ENCODE measurements around the gene APBA3. TPM values are rescaled to one million over a fixed set of nuclear protein-coding genes. Genes with fewer than 3 reads are reported as not detected.

The APBA3 gene, protein sequence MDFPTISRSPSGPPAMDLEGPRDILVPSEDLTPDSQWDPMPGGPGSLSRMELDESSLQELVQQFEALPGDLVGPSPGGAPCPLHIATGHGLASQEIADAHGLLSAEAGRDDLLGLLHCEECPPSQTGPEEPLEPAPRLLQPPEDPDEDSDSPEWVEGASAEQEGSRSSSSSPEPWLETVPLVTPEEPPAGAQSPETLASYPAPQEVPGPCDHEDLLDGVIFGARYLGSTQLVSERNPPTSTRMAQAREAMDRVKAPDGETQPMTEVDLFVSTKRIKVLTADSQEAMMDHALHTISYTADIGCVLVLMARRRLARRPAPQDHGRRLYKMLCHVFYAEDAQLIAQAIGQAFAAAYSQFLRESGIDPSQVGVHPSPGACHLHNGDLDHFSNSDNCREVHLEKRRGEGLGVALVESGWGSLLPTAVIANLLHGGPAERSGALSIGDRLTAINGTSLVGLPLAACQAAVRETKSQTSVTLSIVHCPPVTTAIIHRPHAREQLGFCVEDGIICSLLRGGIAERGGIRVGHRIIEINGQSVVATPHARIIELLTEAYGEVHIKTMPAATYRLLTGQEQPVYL
- total RNA-seq (ENCODE audit: low replicate concordance): 15.5 and 39.5 TPM in 2 replicates

DNA sequence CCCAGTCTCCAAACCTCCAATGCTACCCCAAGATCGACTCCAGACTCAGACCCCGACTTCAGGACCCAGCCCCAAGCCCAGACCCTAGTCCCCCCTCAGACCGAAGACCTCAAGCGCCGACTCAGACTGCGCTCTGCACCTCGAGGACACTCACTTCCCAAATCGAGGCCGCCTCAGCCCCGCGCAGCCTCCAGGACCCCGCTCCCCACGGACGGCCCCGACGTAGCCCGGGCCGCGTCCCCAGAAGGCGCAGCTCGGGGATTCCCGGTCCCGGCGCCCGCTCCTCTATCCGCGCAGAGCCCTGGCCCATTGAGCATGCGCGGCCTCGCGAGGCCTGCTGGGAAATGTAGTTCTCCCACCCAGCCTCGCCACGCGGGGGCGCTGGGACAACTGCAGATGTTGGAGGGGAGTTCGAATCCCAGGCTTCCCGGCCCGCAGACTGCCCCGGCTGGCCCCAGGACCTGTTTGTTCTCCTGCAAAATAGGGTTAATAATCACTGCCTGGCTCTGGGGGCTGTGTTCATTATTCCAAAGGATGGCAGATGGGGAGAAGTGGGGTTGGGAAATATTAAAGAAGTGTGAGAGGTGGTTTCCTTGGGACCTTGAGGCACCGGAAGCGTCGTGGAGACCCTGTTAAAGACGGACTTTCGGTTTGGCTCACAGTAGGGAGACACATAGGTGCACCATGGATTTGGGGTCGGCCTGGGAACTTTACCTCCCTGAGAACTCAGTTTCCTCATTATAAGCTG lies at the start of gene APBA3:
TSS of gene APBA3 (minus strand) at position 311 of the 748 bp plus-strand sequence. CDS start 1,428 bp downstream, outside the sequence.
- H3K4me3 ChIP-seq (ENCODE audit: low read depth, low read length): peak within 1 kb of the TSS; percentile 96
- peak; percentile 85 for DNase-seq (ENCODE audit: low read depth)
- TF ChIP-seq, protein P1, sequence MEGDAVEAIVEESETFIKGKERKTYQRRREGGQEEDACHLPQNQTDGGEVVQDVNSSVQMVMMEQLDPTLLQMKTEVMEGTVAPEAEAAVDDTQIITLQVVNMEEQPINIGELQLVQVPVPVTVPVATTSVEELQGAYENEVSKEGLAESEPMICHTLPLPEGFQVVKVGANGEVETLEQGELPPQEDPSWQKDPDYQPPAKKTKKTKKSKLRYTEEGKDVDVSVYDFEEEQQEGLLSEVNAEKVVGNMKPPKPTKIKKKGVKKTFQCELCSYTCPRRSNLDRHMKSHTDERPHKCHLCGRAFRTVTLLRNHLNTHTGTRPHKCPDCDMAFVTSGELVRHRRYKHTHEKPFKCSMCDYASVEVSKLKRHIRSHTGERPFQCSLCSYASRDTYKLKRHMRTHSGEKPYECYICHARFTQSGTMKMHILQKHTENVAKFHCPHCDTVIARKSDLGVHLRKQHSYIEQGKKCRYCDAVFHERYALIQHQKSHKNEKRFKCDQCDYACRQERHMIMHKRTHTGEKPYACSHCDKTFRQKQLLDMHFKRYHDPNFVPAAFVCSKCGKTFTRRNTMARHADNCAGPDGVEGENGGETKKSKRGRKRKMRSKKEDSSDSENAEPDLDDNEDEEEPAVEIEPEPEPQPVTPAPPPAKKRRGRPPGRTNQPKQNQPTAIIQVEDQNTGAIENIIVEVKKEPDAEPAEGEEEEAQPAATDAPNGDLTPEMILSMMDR (IDR thresholded peaks at IDR 0.05; ENCODE audit: insufficient read depth, low read length): peak; percentile 67

DNA sequence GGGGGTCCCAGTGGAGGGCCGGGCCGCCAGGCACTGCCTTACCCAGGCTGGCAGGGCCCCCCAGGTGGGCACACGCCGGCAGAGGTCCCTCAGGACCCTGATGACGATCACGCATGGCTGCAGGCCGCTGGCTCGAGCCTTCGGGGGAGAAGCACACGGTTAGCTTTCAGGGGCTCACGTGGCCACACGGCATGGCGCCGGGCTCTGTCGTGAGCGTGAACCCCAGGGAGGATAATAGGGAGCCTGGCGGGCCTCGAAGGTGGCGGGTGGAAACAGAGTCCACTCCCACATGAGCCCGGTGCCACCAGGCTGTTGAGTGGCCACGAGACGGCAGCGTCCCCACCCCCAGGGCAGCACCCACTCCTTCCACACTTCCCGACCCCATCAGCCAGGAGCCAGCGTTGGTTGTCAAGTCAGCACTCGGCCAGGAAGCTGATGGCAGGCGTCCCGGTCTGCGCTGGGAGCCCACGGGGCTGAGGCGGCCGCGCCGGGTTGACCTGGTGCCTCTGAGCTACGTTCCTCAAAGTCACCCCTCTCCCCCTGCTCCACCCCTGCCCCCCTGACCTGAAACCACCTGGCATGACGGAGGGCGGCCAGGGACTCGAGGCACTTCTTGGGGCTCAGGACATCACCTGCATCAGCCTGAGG lies 49.3 kb upstream of the APBA3 start:
- no peak overlapping the region for H3K4me3 ChIP-seq (ENCODE audit: low read depth, low read length)
- DNase-seq (ENCODE audit: low read depth): no peak
- TF ChIP-seq, protein P1 (IDR thresholded peaks at IDR 0.05; ENCODE audit: insufficient read depth, low read length): no peak

DNA sequence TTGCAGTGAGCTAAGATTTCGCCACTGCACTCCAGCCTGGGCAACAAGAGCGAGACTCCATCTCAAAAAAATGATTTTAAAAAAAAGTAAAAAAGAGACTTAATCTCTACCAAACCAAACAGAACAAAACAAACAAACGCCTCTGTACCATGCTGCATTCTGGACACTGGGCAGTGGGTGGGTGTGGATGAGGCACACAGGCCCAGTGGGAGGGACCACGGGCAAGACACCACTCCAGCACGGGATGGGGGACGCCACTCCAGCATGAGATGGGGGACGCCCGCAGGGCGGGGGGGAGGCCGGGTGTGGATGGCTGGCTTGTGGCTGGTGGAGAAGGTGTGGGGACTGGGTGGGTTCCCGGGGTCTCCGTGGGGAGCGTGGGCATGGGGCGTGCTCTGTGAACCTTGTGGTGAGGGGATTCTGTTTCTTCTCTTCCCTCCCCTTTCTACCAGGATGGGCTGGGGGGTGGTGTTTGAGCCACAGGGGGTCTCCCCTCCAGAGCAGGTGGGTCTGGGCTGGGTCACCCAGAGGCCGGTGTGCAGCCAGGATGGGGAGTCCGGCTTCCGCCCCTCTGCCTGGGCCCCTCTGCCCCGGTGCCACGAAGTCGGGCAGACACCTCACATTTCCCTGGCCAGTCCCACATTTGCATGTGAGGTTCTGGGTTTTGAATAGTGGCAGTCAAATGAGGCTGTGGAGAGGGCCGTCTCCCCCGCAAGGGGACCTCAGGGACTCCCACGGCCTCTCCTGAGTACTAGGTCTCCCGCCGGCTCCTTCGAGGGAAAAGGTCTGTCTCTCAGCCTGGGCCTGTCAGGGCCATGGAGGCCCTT lies 48.6 kb upstream of the APBA3 start:
- no peak for DNase-seq (ENCODE audit: low read depth)
- TF ChIP-seq, protein P1 (IDR thresholded peaks at IDR 0.05; ENCODE audit: insufficient read depth, low read length): no peak
- H3K4me3 ChIP-seq (ENCODE audit: low read depth, low read length): no peak overlapping the region

DNA sequence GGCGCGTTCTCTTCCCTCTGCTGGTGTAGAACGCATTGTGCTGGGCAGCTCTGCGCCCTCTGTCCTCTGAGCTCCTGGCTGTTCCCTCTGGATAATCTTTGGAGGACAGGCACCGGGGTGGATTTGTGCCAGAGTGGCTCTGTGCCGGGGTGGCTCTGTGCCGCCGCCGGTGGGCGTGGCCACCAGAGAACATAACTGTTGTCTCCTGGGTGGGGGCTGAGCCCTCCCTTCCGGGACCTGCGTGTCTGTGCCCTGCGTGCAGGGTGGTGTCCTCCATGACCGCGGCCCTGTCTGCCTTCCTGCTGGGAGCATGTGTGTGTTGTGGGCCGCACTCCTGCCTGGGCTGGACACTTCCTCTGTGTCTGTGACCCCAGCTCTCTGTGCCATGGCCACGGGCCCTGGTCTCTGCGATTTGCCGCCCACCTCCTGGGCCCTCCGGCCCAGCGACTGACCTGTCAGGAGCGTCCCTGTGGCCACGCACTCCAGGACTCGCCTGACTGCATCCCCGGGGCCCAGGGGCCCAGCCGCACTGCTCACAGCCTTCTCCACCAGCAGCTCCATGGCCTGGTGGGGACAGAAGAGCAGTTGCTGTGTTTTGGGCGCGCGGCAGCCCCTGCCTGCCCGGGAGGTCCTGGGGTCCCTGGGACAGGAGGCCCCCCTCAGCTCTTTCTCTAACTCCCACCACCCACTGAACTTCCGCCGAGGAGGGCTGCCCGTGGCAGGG lies 47.1 kb upstream of the APBA3 start:
- DNase-seq (ENCODE audit: low read depth): no peak
- TF ChIP-seq, protein P1 (IDR thresholded peaks at IDR 0.05; ENCODE audit: insufficient read depth, low read length): no peak

DNA sequence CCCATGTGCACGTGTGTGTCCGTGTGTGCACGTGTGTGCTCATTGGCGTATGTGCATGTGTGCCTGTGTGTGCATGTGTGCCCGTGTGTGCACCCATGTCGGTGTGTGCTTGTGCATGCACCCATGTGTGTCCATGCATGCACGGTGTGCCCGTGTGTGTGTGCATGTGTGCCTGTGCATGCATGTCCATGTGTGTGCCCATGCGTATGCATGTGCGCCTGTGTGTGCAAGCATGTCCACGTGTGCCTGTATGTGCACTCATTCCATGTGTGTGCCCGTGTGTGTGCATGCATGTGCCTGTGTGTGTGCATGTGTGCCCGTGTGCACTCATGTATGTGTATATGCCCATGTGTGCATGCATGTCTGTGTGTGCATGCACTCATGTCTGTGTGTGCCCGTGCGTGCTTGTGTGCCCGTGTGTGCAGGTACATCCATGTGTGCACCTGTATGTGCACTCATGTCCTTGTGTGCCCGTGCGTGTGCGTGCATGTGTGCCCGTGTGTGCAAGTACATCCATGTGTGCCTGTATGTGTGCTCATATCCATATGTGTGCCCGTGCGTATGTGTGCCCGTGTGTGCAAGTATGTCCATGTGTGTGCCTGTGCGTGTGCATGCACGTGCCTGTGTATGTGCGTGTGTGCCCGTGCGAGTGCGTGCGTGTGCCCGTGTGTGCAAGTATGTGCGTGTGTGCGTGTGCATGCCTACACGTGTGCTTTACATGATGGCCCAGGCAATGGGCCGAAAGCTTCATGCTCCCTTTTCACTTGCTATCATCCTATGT lies 46.3 kb upstream of the APBA3 start:
- no peak for DNase-seq (ENCODE audit: low read depth)
- H3K4me3 ChIP-seq (ENCODE audit: low read depth, low read length): no peak overlapping the region
- TF ChIP-seq, protein P1 (IDR thresholded peaks at IDR 0.05; ENCODE audit: insufficient read depth, low read length): no peak

More for the DNA sequence above, 47.1 kb upstream of the APBA3 start:
- no peak overlapping the region for H3K4me3 ChIP-seq (ENCODE audit: low read depth, low read length)

Data from fibroblast of the aortic adventitia (primary cell).